ENCODE results near the gene SYT12. TPM values are rescaled to one million over a fixed set of nuclear protein-coding genes. Genes with fewer than 3 reads are reported as not detected.

The SYT12 gene
- 2.8 and 3.3 TPM in 2 replicates for total RNA-seq (2021; fragmentation: NEBNext Ultra II Directional; extraction: Animal tissue kit (Norgen Biotek cat#: 25700))
- polyA plus RNA-seq (2011; rRNA removed), result 1.4 and 1.9 TPM in 2 replicates
- polyA plus RNA-seq (2011; cell fraction: cytosol; rRNA removed), result 2.3 TPM
- polyA plus RNA-seq (2011; cell fraction: nucleus; rRNA removed), result 3.6 TPM
- polyA plus RNA-seq (2012, experiment 1 of 2), result 1.5 to 3.5 TPM (median 2.3 TPM) in 4 replicates
- polyA plus RNA-seq (2012, experiment 2 of 2), result 1.3 TPM
- polyA plus RNA-seq (2013, experiment 1 of 2), result 1.9 TPM
- 1.7 TPM for polyA plus RNA-seq (2013, experiment 2 of 2)
- 1.7 and 2.9 TPM in 2 replicates for polyA minus RNA-seq (2011; rRNA and poly(A)+ RNA removed)
- polyA minus RNA-seq (2011; cell fraction: cytosol; rRNA and poly(A)+ RNA removed), result 2.6 TPM
- polyA minus RNA-seq (2011; cell fraction: nucleus; rRNA and poly(A)+ RNA removed), result 3.4 TPM
- long read RNA-seq, experiment 1, partial matches to known transcripts, result 0 of 1 reads
- long read RNA-seq, experiment 1, other reads (novel, unspliced or antisense), result 1 of 1 reads
- long read RNA-seq, experiment 2, partial matches to known transcripts, result 1 of 2 reads
- long read RNA-seq, experiment 2, other reads (novel, unspliced or antisense), result 1 of 2 reads

DNA sequence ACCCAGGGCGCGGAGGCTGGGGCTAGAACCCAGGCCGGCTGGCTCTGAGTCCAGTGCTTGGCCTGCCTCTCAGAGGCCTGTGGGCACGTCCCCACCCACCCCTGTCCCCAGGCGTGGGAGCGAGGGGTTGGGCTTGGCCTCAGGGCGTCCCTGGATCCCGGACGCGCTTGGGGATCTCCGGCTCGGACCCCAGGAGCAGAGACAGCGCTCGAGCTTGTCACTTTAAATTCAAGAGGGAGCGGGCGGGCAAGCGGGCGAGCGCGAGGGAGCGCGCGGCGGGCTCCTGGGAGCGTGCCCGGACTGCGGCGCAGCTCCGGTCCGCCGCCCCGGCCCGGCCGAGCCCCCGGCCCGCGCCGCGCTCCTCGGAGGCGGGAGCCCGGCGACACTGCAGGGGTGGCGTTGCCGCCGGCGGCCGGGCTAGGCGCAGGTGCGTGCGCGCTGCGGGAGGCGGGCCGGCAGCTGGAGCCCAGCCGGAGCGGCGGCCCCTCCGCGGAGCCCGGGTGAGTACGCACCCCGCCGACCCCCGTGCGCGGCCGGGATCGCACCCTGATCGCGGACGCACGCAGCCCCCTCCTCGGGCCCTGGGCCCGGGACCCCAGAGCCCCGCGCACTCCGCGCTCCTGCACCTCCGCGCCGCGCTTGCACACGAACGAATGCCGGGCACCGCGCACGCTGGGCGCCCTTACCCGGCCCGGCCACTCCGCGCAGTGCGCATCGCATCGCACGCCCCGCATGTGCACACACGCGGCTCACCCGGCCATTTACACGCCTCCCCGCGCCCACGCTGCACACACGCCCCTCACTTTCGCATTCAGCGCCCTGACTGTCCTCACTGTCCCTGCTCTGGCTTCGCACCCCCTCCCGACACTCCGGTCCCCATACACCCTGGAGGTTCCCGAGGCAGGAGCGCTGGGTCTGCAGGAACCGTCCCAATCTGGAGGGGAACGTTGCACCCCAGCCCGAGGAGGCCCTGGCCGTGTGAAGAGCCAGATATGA is at the start of gene SYT12:
TSS of gene SYT12 (plus strand) at position 174 of the 996 bp plus-strand sequence. CDS start 7,011 bp downstream, outside the sequence.
- no peak within 1 kb of the TSS for H2AFZ ChIP-seq (ENCODE audit: low read length)
- TF ChIP-seq SUZ12 (IDR thresholded peaks at IDR 0.05; ENCODE audit: low read length) (peak; percentile 79), POLR2AphosphoS5 (IDR thresholded peaks at IDR 0.05; ENCODE audit: low read depth, low read length) (no peak), KDM4A (IDR thresholded peaks at IDR 0.05; ENCODE audit: low read depth, low read length, severe bottlenecking) (peak; percentile 79), TAF1 (IDR thresholded peaks at IDR 0.05; ENCODE audit: low read depth, low read length) (0 out of 2 replicates have a peak, but pooled peaks have one; percentile 12), RBBP5 (IDR thresholded peaks at IDR 0.05; ENCODE audit: borderline replicate concordance, low read depth, low read length) (peak; percentile 67; the same call in 1 of the 2 replicates), ASH2L (IDR thresholded peaks at IDR 0.05; ENCODE audit: low read length) (peak; percentile 38), CREB1 (IDR thresholded peaks at IDR 0.05) (0 out of 2 replicates have a peak, but pooled peaks have one; percentile 18)

More for the DNA sequence above, at the start of gene SYT12:
- peak in 1 of 2 experiments; percentile 72 for DNase-seq (ENCODE audit: low read depth in 1 of 2, low spot score in 2 of 2)
- Histone ChIP-seq H3K4me2 (ENCODE audit: insufficient read depth in 1 of 2, low read depth in 2 of 2, low read length in 2 of 2) (peak within 1 kb of the TSS; percentile 92 to 96), H3K79me2 (ENCODE audit: control insufficient read depth in 1 of 2, insufficient read depth in 2 of 2, low read length in 2 of 2) (no peaks in the 10 kb centered on the region), H3K18ac (ENCODE audit: extremely low read depth, low read length) (peak within 1 kb of the TSS; percentile 48), H4K91ac (replicated peaks; ENCODE audit: insufficient read length, low read length) (no peak within 1 kb of the TSS), H3K23ac (ENCODE audit: insufficient read length) (no peak within 1 kb of the TSS), H3K23me2 (ENCODE audit: low read depth, low read length) (peaks cover 7% of the 10 kb centered on the region), H2AK5ac (ENCODE audit: low read depth, low read length) (no peak within 1 kb of the TSS; the same call in 1 of the 2 replicates), H2BK120ac (replicated peaks; ENCODE audit: low read depth, low read length) (no peak within 1 kb of the TSS), H3K27me3 (replicated peaks in 1 of 4; ENCODE audit: control insufficient read depth in 3 of 4, extremely low read depth in 1 of 4, insufficient read depth in 3 of 4, low read length in 3 of 4) (peaks cover 24 to 37% (median 29%) of the 10 kb centered on the region in 4 experiments), H3K56ac (replicated peaks; ENCODE audit: insufficient read length, low read depth, low read length) (no peak within 1 kb of the TSS), H2BK15ac (ENCODE audit: low read length) (no peak within 1 kb of the TSS; the same call in 1 of the 2 replicates), H4K5ac (ENCODE audit: insufficient read length, low read depth, low read length) (no peak within 1 kb of the TSS), H3K4ac (replicated peaks; ENCODE audit: insufficient read length, low read depth, low read length) (peak within 1 kb of the TSS; percentile 20), H4K8ac (ENCODE audit: extremely low read depth, insufficient read depth, low read length) (peak within 1 kb of the TSS; percentile 71), H2BK12ac (ENCODE audit: low read depth, low read length) (peak within 1 kb of the TSS; percentile 80; the same call in 1 of the 2 replicates), H4K20me1 (replicated peaks in 1 of 2; ENCODE audit: control insufficient read depth in 1 of 2, insufficient read depth in 2 of 2, low read length in 2 of 2) (peaks cover 0 to 5% of the 10 kb centered on the region in 2 experiments), H3K4me3 (ENCODE audit: extremely low read depth in 1 of 4, insufficient read depth in 2 of 4, low read depth in 3 of 4, low read length in 4 of 4) (peak within 1 kb of the TSS; percentile 36 to 63 (median 46)), H2BK20ac (ENCODE audit: low read length) (peak within 1 kb of the TSS; percentile 48; the same call in 1 of the 2 replicates), H2BK5ac (ENCODE audit: low read depth, low read length) (0 out of 2 replicates have a peak within 1 kb of the TSS, but pooled peaks have one; percentile 44), H3K9ac (replicated peaks in 1 of 4; ENCODE audit: extremely low read depth in 1 of 4, low read depth in 3 of 4, low read length in 3 of 4) (no peak within 1 kb of the TSS), H3K9me3 (ENCODE audit: insufficient read depth in 2 of 2, low read depth in 1 of 2, low read length in 1 of 2) (peaks cover 3 to 4% of the 10 kb centered on the region in 2 experiments; a peak in 2 of 4 replicates), H3K36me3 (ENCODE audit: control insufficient read depth in 2 of 4, insufficient read depth in 4 of 4, low read length in 3 of 4) (no peaks in the 10 kb centered on the region), H3K14ac (ENCODE audit: insufficient read length) (no peak within 1 kb of the TSS), H3K79me1 (ENCODE audit: low read depth, low read length) (no peaks in the 10 kb centered on the region; the same call in 1 of the 2 replicates), H3K4me1 (replicated peaks in 1 of 4; ENCODE audit: control insufficient read depth in 3 of 4, insufficient read depth in 4 of 4, low read length in 3 of 4) (peaks cover 2 to 9% (median 7%) of the 10 kb centered on the region in 4 experiments; a peak in 6 of 7 replicates), H3K27ac (ENCODE audit: low read depth, low read length) (no peak within 1 kb of the TSS)
- WGBS, 2 experiments (ENCODE audit: extremely low coverage in 1 of 2, insufficient coverage in 1 of 2, insufficient read length in 1 of 2, insufficient replicate concordance in 2 of 2, low coverage in 1 of 2, low lambda C conversion rate in 2 of 2, missing lambda C conversion rate in 1 of 2), result 6% methylated on average over 65 of the region's 118 CpGs; no CpG with 5 or more reads in 1 of the 2 experiments
- no peak for FAIRE-seq
- ChIA-PET POLR2A (ENCODE audit: partially characterized antibody) (interaction anchor here (0.6 to 1.5 kb wide), 6 partner anchors 8 to 171 kb away, joined by 3 to 6 read pairs (median 3); no protein-coding TSS in a partner anchor), CTCF (ENCODE audit: partially characterized antibody) (interaction anchor here (0.6 to 4.3 kb wide), 11 partner anchors 15 to 203 kb away, joined by 3 to 32 read pairs (median 4); partner anchors contain the start of gene C11orf86)
